Retinal pigment epithelial cell (primary cell): ENCODE results near the gene TMEM63B.

Experiments
- DNase-seq: peaks from one replicate; pipeline ENCODE4 v3.0.0-alpha.2; 2010; ENCODE audit warnings: low read depth
- H3K4me3 ChIP-seq: 2 replicates; pipeline ENCODE4 v1.5.1; 2011; ENCODE audit warnings: mild to moderate bottlenecking, low read length, control low read depth, moderate library complexity
- CTCF ChIP-seq: conservative IDR thresholded peaks from 2 replicates; pipeline ENCODE4 v1.5.1; 2011; ENCODE audit warnings: low read depth, low read length, control low read depth, inconsistent platforms

Gene TMEM63B

DNA sequence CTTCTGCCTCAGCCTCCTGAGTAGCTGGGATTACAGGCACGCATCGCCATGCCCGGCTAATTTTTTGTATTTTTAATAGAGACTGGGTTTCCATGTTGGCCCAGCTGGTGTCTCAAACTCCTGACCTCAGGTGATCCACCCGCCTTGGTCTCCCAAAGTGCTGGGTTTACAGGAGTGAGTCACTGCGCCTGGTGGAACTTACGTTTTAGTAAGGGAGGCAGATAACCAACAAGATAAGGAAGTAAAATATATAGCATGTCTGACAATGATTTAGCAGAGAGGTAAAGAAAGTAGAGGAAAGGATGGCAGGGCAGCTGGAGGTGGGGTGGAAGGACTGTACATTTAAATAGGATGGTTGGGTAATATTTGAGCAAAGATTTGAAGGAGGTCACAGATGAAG lies 76.6 kb downstream of the TMEM63B start:
- TF ChIP-seq CTCF = no peak
- no peak for DNase-seq
- no peak overlapping the region for H3K4me3 ChIP-seq
